Urothelium cell line (cell line): ENCODE data around the gene AGBL1.

ENCODE experiments used
- DNase-seq: peaks from one replicate; pipeline ENCODE4 v3.0.0; 2011; ENCODE audit warnings: low spot score, mixed read lengths
- FAIRE-seq: peaks from 2 replicates; lab custom pipeline; 2011; peaks lifted over from hg19 to GRCh38; lab: Jason Lieb, UNC

The AGBL1 gene

DNA sequence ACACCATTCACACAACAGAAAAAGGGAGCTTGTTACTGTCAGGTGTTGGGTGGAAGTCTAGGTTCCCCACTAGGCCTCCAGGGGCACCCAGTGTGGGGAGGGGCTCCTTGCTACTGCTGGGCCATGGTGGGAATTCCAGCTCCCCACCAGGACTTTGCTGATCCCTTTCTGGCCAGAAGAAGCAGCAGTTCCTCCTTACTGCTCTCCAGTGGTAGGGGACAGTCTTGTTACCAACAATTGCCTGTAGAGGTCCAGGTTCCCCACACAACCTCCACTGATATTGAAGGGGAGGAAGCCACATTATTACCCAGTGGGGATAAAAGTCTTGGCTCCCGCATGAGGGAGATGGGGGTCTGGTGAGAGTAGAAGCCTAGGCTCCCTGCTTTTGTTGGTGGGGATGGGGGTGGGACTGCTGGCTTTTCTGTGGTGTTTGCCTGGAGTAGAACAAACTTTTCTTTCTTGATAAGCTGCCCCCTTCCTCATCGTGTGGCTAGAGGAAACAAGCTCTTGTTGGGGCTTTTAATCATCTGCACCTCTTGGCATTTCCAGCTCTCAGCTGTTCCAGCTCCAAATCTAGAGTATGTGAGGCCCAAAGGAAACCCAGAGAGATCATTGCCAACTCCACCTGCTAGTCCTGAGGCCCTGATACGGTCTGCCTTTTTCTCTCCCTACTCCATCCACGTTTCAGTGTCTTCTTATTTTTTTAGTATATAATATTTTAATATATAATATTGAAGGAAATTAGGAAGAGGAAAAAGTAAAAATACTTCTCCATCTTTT is 824.2 kb downstream of the AGBL1 start:
- DNase-seq (no peak), FAIRE-seq (no peak)

DNA sequence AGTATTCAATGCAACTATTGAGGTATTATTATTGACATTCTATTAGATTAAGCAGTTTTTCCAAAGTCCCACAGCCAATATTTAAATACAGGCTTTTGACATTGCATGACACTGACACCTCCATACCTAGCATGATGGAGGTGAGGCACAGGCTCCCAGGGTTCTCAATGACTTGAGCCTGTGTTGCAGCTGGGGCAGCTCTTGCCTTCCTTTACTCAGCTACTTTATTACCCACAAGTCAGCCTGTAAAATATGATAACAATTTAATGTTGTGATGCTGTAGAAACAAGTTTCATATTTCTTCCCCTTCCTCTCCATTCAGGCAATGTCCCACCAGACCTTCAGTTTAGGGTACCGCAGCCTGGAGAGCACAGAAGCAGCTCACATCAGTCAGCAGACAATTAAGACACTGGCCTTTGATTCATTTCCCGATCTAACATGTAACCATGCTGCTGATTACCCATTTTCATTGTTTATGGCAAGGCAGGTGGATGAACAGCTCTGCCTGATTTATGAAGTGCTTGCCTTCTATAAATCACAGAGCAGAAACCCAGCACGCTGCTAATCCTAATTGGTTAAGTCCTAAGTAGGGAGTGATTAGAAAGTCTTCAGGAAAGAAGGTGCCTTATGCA is 826.1 kb downstream of the AGBL1 start:
- DNase-seq = no peak
- no peak for FAIRE-seq

DNA sequence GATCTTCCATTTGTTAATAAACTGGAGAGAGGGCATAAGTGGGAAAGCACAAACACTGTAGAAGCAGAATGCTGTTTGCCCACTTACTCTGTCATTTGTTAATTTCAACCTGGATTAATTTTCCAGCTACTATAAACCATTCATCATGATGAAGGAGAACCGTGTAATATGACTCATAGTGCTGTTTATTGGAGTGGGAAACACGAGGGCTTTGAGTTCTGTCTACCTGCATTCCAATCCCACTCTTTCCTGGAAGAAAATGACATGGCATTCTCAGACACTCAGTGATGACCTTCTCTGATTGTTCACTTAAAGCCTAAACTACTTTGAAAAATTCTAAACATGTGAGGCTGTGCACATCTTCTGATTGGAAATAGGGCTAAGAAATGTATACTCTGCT is 826.7 kb downstream of the AGBL1 start:
- peak; percentile 52 for DNase-seq

DNA sequence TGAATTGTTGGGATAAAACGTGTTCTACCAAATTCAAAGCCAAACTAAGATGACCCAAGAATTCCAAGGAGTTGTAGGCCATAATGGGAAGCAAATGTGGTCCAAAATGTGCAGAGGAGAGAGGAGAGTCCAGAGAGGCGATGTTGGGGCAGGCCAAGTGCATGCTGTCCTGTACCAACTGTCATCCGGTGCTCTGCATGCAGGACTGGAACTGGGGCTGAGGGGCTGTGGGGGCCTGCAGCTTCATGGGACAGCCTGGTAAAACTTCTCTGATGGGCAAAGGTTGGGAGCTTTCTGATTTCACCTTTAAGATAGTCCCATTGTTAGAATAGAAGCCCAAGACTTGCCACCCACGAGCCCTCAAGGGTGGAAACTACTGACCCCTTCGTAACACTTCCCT is 831.4 kb downstream of the AGBL1 start:
- DNase-seq = no peak
- FAIRE-seq = no peak

More for the DNA sequence above, 826.7 kb downstream of the AGBL1 start:
- FAIRE-seq = no peak

DNA sequence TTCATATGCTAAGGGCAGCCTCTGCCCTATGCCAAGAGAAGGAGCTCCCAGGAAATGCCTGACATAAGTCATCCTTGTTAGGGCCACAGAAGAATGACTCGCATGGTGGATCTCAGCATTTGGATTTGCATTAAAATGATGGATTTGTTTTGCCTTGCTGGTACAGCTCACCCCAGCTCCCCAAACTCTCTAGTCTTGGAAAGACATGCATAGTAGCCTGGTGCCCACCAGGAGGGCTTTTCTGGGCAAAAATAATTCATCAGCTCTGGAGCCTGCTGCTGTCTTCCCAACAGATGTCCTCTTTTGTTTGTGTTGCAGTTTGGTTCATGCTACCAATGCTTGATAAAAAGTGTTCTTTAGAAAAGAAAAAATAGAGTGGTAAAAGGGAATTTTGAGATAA is 833.0 kb downstream of the AGBL1 start:
- DNase-seq = no peak
- FAIRE-seq = no peak

GRCh38 chr15:86915811-86916331 is 836.2 kb downstream of the AGBL1 start:
- DNase-seq = peak; percentile 62

GRCh38 chr15:86916671-86917360 is 837.1 kb downstream of the AGBL1 start:
- FAIRE-seq = no peak
- DNase-seq = peak; percentile 30

More at GRCh38 chr15:86915811-86916331, 836.2 kb downstream of the AGBL1 start:
- no peak for FAIRE-seq

DNA sequence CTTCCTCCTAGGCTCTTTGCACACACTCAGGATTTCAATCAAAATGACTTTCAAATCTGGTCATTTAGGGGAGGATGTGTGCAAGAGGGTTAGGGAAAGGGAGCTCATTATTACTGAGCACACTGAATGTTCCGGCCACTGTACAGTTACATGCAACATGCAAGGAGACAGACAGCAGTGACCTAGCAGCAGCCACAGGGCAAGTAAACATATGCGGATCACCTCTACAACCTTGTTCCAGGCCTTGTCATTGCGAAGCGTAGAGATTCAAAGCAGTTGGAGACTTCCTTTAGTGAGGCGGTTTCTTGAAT is 837.6 kb downstream of the AGBL1 start:
- FAIRE-seq (no peak), DNase-seq (no peak)

GRCh38 chr15:86919581-86919980 is 839.9 kb downstream of the AGBL1 start:
- FAIRE-seq = no peak
- no peak for DNase-seq

- DNase-seq (no peak), FAIRE-seq (no peak)
These were observed 849.8 kb downstream of the AGBL1 start for GRCh38 chr15:86929461-86929860.

DNA sequence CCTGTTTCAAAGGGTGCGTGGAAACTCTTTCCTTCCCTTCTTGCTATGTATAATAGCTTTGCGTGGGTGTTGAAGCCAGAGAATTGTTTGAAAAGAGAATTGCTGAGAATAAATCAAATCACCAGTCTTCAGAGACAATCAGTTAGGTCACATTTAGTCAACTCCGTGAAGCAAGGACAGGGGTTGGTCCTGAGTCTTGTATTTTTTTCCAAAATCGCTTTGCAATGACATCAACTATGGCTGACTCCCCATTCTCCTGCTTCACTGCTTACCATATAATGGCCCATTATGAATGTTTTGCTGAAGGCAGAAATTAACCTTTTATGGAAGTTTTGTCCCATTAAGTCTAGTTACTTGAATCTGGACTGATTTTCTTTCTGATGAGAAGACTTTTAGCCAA is 852.8 kb downstream of the AGBL1 start:
- no peak for FAIRE-seq
- no peak for DNase-seq

- DNase-seq (no peak), FAIRE-seq (no peak)
These were observed 856.2 kb downstream of the AGBL1 start for GRCh38 chr15:86935841-86936240.

- FAIRE-seq (no peak), DNase-seq (no peak)
These were observed 862.6 kb downstream of the AGBL1 start for GRCh38 chr15:86942285-86942684.

DNA sequence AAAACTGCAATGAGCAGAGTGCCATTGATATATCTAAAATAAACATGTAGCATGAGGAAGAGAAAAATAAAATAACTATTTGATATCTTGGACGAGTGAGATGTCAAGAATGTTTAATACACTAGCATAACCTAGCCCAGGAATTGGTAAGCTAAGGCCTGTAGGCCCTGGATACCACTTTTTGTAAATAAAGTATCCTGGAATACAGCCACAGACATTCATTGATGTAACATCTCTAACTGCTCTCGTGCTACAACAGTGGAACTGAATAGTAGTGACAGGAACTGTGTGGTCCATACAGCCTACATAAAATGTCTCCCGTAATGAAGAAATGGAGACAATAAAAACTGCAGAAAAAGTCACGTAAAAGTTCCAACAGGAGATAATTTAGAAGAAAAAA is 869.0 kb downstream of the AGBL1 start:
- no peak for FAIRE-seq
- DNase-seq = no peak

DNA sequence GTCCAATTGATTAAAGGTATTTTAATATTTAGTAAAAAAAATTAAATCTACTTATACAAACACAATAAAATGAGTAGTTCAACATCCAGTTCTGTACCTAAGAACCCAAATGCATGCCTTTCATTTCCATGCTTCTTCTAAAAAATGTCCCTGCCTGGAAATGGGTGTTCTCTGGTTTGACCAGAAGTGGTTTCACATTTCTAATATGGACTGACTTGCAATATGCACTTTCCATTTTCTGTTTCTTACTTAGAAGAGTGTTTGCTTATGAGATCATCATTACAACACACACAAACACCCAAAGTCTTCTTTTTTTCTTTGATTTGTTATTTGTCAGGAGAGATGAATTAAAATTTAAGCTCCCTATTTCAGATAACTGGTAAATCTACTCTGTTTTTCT is 879.6 kb downstream of the AGBL1 start:
- DNase-seq (no peak), FAIRE-seq (no peak)

DNA sequence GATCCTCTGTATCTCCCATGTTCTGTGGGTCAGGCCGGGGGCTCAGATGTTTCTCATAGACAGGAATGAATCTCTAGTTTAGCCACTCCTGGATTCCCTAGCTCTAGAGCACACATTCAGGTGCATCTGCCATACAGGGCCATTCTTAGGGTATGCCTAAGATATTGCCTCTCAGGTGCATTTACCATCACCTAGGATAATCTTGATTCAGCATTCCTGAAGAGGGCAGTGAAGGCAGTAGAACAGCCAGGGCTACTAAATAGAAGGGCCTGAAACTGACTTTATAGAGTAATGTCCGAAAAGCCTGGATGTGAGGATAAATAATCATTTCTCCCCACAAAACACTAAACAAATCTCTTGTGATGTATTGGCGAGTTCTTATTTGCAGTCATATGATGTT is 882.0 kb downstream of the AGBL1 start:
- FAIRE-seq (no peak), DNase-seq (no peak)

- DNase-seq = no peak
- no peak for FAIRE-seq
These were observed 884.6 kb downstream of the AGBL1 start for GRCh38 chr15:86964271-86964670.

GRCh38 chr15:86968244-86968643 is 888.6 kb downstream of the AGBL1 start:
- DNase-seq (no peak), FAIRE-seq (no peak)

DNA sequence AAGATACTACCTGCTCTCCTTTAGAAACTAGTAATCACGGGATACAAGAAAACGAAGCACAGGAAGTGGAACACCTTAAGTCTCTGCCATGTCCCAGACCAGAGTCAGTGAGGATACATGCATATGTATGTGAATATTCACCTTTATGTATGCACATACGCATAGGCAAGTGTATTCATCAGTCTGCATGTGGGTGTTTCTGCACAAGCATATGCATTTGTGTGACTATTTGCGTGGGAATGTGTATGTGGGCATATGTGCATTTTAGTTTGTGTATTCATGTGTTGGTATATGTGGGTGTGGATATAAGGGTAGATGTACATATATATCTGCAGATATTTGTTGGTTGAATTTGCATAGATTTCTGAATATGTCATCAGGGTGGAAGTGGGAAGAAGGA is 889.7 kb downstream of the AGBL1 start:
- DNase-seq (no peak), FAIRE-seq (peak; percentile 20)

GRCh38 chr15:86973284-86973844 is 893.7 kb downstream of the AGBL1 start:
- no peak for FAIRE-seq

DNA sequence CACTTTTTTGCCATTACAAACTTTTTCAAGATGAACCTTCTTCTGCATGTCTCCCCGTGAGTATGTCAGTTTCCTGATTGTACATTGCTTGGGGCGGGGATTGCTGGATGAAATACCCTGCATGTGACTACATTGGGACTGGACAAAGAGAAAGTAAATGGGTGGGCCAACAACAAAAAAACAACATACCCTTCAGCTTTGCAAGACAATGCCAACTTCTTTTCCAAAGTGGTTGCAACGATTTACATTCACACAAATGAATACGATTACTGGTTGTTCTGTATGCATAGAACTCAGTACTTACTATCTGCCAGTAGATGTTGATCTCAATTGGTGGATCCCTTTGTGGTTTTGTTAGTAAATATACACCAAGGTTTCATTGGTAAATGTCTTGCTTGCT is 908.4 kb downstream of the AGBL1 start:
- DNase-seq (no peak), FAIRE-seq (no peak)

More at GRCh38 chr15:86973284-86973844, 893.7 kb downstream of the AGBL1 start:
- no peak for DNase-seq
